Endothelial cell of umbilical vein (primary cell): ENCODE results near the gene MED4.

ENCODE experiments used
- CTCF ChIP-seq, 2 donors: IDR thresholded peaks; 1 replicate in 1 of 2; 2 replicates in 1 of 2; pipeline ENCODE4 v1.5.1; 2011; ENCODE audit warnings: low read length in 2 of 2, mild to moderate bottlenecking in 2 of 2, moderate library complexity in 2 of 2, control low read depth in 1 of 2, inconsistent platforms in 1 of 2, low read depth in 1 of 2; ENCODE audit not compliant: insufficient read depth in 1 of 2; ENCODE audit errors: extremely low read depth in 1 of 2
- MAX ChIP-seq: IDR thresholded peaks from 2 replicates; pipeline ENCODE4 v1.6.1; 2011; ENCODE audit not compliant: insufficient read depth, insufficient read length
- POLR2A ChIP-seq: IDR thresholded peaks from 2 replicates; pipeline ENCODE4 v1.6.1; 2012; ENCODE audit warnings: low read depth, mild to moderate bottlenecking, control low read depth, low read length

- TF ChIP-seq POLR2A (no peak), MAX (no peak), CTCF (IDR thresholded peaks at IDR 0.05; ENCODE audit: extremely low read depth in 1 of 2, insufficient read depth in 1 of 2, low read depth in 1 of 2, low read length in 2 of 2) (no peak)
Measured at GRCh38 chr13:48110931-48111721, 16.2 kb upstream of the MED4 start.
